GM23248 (cell line): ENCODE data around the gene ZYX. TPM values are rescaled to one million over a fixed set of nuclear protein-coding genes. Genes with fewer than 3 reads are reported as not detected.

Source experiments
- DNase-seq: peaks from one replicate; pipeline ENCODE4 v3.0.0-alpha.2; 2015
- H2AFZ ChIP-seq: fragments of 200-600 bp; sonication (generic); 2 replicates; pipeline ENCODE4 v1.6.1; 2016; ENCODE audit warnings: antibody characterized with exemption
- H3F3A ChIP-seq: fragments of 200-600 bp; sonication (generic); 2 replicates; pipeline ENCODE4 v1.6.1; 2016; ENCODE audit warnings: mild to moderate bottlenecking, antibody characterized with exemption, mixed run types; ENCODE audit not compliant: insufficient read depth
- H3K27ac ChIP-seq: fragments of 200-600 bp; sonication (generic); 2 replicates; pipeline ENCODE4 v1.5.1; 2016; ENCODE audit warnings: mild to moderate bottlenecking
- H3K27me3 ChIP-seq: fragments of 200-600 bp; sonication (generic); replicated peaks from 2 replicates; pipeline ENCODE4 v1.6.1; 2016; ENCODE audit warnings: mild to moderate bottlenecking; ENCODE audit not compliant: insufficient read depth
- H3K36me3 ChIP-seq: fragments of 200-600 bp; sonication (generic); 2 replicates; pipeline ENCODE4 v1.6.1; 2016; ENCODE audit warnings: low read depth, mild to moderate bottlenecking
- H3K4me1 ChIP-seq: fragments of 200-600 bp; sonication (generic); 2 replicates; pipeline ENCODE4 v1.6.1; 2016; ENCODE audit warnings: mild to moderate bottlenecking; ENCODE audit not compliant: insufficient read depth
- H3K4me2 ChIP-seq: fragments of 200-600 bp; sonication (generic); one replicate; pipeline ENCODE4 v1.6.1; 2016; ENCODE audit warnings: mild to moderate bottlenecking; ENCODE audit not compliant: unreplicated experiment
- H3K4me3 ChIP-seq: fragments of 200-600 bp; sonication (generic); 2 replicates; pipeline ENCODE4 v1.5.1; 2016; ENCODE audit warnings: mild to moderate bottlenecking
- H3K79me2 ChIP-seq: fragments of 200-600 bp; sonication (generic); 2 replicates; pipeline ENCODE4 v1.6.1; 2016; ENCODE audit warnings: mild to moderate bottlenecking; ENCODE audit not compliant: insufficient read depth
- H3K9ac ChIP-seq: fragments of 200-600 bp; sonication (generic); 2 replicates; pipeline ENCODE4 v1.6.1; 2016; ENCODE audit warnings: mild to moderate bottlenecking
- H3K9me2 ChIP-seq: fragments of 200-600 bp; sonication (generic); 2 replicates; pipeline ENCODE4 v1.6.1; 2016; ENCODE audit warnings: mixed run types, mild to moderate bottlenecking, moderate library complexity; ENCODE audit not compliant: insufficient read depth
- H3K9me3 ChIP-seq: fragments of 200-600 bp; sonication (generic); one replicate; pipeline ENCODE4 v1.6.1; 2017; ENCODE audit warnings: low read depth
- H4K20me1 ChIP-seq: fragments of 200-600 bp; sonication (generic); 2 replicates; pipeline ENCODE4 v1.6.0; 2016; ENCODE audit not compliant: insufficient read depth
- EZH2 ChIP-seq: fragments of 200-600 bp; sonication (generic); IDR thresholded peaks from 2 replicates; pipeline ENCODE4 v1.6.1; 2018; ENCODE audit warnings: antibody characterized with exemption, mild to moderate bottlenecking; ENCODE audit not compliant: insufficient read depth, poor library complexity, severe bottlenecking
- EZH2phosphoT487 ChIP-seq: fragments of 200-600 bp; sonication (generic); IDR thresholded peaks from 2 replicates; pipeline ENCODE4 v1.6.1; 2018; ENCODE audit warnings: antibody characterized with exemption, moderate library complexity, mild to moderate bottlenecking, low read depth; ENCODE audit not compliant: insufficient read depth
- WGBS, 2 experiments: methylation state at CpG; one replicate each; pipeline ENCODE4 v1.1.6; 2015 to 2017; ENCODE audit warnings: low lambda C conversion rate in 2 of 2, low coverage in 1 of 2; ENCODE audit errors: missing lambda C conversion rate in 2 of 2; 5-methylcytosine and 5-hydroxymethylcytosine counted together
- in situ Hi-C: fragments of 300-500 bp; cut with MboI; formaldehyde crosslinking; loops from 2 replicates; pipeline ENCODE4 v1.15.0; 2020
- polyA plus RNA-seq: library from polyadenylated mRNA; unstranded; fragments of >200 nt; fragmentation: Nextera tagmentation; extraction: Ambion mirVana; gene quantifications from 2 replicates; pipeline ENCODE4 v1.2.1, GENCODE V29; 2016
- total RNA-seq: library from RNA; depleted of rRNA; stranded (reverse); fragments of >200 nt; shearing (Covaris generic); gene quantifications from 2 replicates; pipeline ENCODE4 v1.2.3, GENCODE V29; 2014

Gene ZYX
- total and polyA plus RNA-seq, 2 experiments from 2014 or later, result 148 to 380 TPM

GRCh38 chr7:143372070-143372469 is 9.1 kb upstream of the ZYX start:
- 68 to 70% methylated on average over 4 of the region's 4 CpGs for WGBS, 2 experiments
- DNase-seq, result no peak
- H2AFZ ChIP-seq, result no peak overlapping the region

DNA sequence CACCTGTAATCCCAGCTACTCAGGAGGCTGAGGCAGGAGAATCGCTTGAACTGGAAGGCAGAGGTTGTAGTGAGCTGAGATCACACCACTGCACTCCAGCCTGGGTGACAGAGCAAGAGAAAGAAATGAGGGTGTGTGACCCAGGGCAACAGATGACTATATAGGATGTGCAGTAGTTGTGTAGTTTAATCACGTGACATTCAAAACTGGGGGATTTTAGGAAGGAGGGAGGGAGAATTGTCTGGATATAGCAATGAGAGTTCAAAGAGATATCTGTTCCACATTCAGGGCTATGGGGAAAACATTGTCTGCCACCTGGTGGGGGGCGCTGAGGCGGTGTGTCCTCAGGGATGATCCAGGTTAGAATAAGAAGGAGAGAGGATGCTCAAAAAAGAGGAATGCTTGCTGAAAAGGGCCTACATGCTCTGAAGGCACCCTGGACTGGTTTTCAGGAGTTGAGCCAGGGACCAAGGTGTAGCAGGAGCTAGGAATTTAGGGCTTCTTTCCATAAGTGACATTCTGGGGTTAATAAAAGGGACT is 7.8 kb upstream of the ZYX start:
- no peak overlapping the region for H3K4me3 ChIP-seq
- in situ Hi-C loops, result no loop called here
- TF ChIP-seq EZH2phosphoT487, result no peak
- TF ChIP-seq EZH2, result no peak
- 85 to 86% methylated on average over 4 of the region's 4 CpGs for WGBS, 2 experiments
- peaks cover 8% of the 10 kb centered on the region; the same call in 1 of the 2 replicates for H3K79me2 ChIP-seq
- H3K9me2 ChIP-seq, result no peaks in the 10 kb centered on the region
- no peak overlapping the region for H3K9ac ChIP-seq
- no peaks in the 10 kb centered on the region for H4K20me1 ChIP-seq
- no peak overlapping the region for H3K27ac ChIP-seq
- no peak overlapping the region for H3K4me2 ChIP-seq
- peaks cover 9% of the 10 kb centered on the region for H3F3A ChIP-seq
- no peaks in the 10 kb centered on the region for H3K36me3 ChIP-seq
- no peak for DNase-seq
- H2AFZ ChIP-seq, result no peak overlapping the region
- H3K4me1 ChIP-seq, result peaks cover 16% of the 10 kb centered on the region
- H3K27me3 ChIP-seq, result no peaks in the 10 kb centered on the region
- H3K9me3 ChIP-seq, result no peaks in the 10 kb centered on the region

More at GRCh38 chr7:143372070-143372469, 9.1 kb upstream of the ZYX start:
- Histone ChIP-seq H3K79me2 (no peaks in the 10 kb centered on the region), H3K9me2 (no peaks in the 10 kb centered on the region), H3K4me1 (peaks cover 16% of the 10 kb centered on the region), H3K27me3 (no peaks in the 10 kb centered on the region), H3K9me3 (no peaks in the 10 kb centered on the region), H3K4me2 (no peak overlapping the region), H3K4me3 (no peak overlapping the region), H4K20me1 (no peaks in the 10 kb centered on the region), H3F3A (peaks cover 9% of the 10 kb centered on the region), H3K36me3 (no peaks in the 10 kb centered on the region), H3K27ac (no peak overlapping the region), H3K9ac (no peak overlapping the region)
- in situ Hi-C loops, result no loop called here
- no peak for TF ChIP-seq EZH2
- no peak for TF ChIP-seq EZH2phosphoT487

DNA sequence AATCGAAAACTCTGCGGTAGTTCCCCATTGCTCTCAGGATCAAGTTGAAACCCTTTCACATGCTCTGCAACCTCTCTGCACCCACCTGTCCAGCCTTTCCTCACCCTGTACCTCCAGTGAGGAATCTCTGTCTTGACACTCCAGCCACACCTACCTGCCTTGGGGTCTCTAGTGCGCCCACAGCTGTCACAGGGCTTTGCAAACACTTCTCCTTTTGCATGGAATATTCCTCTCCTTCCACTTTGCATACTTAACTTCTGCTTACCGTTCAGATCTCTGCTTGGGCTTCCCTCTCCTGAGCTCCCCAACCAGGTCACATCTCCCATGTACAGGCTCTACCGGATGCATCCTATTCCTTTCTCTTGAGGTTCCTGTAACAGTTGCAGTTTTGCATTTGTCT is 6.6 kb upstream of the ZYX start:
- Histone ChIP-seq H3K27me3 (no peaks in the 10 kb centered on the region), H3K4me1 (peaks cover 25% of the 10 kb centered on the region), H3K79me2 (peaks cover 19% of the 10 kb centered on the region), H3K4me2 (no peak overlapping the region), H3K4me3 (no peak overlapping the region), H3K9me3 (no peaks in the 10 kb centered on the region), H4K20me1 (no peaks in the 10 kb centered on the region), H3F3A (peaks cover 17% of the 10 kb centered on the region), H3K27ac (no peak overlapping the region), H3K36me3 (no peaks in the 10 kb centered on the region), H3K9ac (no peak overlapping the region), H3K9me2 (no peaks in the 10 kb centered on the region), H2AFZ (no peak overlapping the region)
- 87 to 89% methylated on average over 5 of the region's 5 CpGs for WGBS, 2 experiments
- no peak for DNase-seq
- TF ChIP-seq EZH2phosphoT487, result no peak
- TF ChIP-seq EZH2, result no peak
- in situ Hi-C loops, result no loop called here

DNA sequence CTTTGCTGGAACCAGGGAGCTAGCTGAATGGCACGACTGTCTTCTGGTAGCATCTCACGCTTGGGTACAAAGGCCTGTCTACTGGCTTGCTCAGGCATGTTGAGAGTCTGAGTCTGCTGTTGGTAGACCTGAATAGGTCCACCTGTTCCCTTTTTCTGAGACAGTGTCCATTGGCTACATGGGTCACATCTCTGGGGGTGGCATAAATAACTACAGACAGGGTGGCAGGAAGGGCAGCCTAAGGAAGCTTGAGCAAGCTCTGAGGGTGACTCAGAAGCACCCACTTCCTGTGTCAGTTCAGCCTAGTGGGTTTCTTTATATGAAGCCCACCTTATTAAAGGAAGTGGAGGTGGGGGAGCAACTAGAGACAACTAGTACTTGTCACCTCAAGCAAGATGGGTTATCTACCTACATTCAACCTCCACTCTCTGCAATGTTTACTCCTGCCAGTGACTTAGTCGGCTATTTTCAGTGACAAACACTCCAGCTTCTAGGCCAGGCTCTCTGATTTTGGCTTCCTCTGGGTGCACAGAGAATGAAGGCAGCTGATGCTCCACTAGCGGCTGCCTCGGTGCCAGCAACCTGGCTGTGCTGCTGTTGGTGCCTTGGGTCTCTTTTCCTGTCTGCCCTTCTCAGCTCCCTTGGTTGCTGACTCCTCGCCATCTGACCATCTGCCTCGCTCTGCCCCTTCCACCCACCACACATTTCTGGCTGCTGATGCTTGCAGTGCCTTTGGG is 5.7 kb upstream of the ZYX start:
- Histone ChIP-seq H3K9me3 (no peaks in the 10 kb centered on the region), H3K9ac (no peak overlapping the region), H3K4me3 (no peak overlapping the region), H3K27ac (no peak overlapping the region), H2AFZ (no peak overlapping the region), H4K20me1 (no peaks in the 10 kb centered on the region), H3K27me3 (no peaks in the 10 kb centered on the region), H3F3A (peaks cover 21% of the 10 kb centered on the region), H3K4me1 (peaks cover 29% of the 10 kb centered on the region), H3K79me2 (peaks cover 24% of the 10 kb centered on the region), H3K4me2 (no peak overlapping the region), H3K9me2 (no peaks in the 10 kb centered on the region), H3K36me3 (no peaks in the 10 kb centered on the region)
- TF ChIP-seq EZH2, result no peak
- no peak for TF ChIP-seq EZH2phosphoT487
- DNase-seq, result peak; percentile 42
- in situ Hi-C loops, result no loop called here
- 75 to 82% methylated on average over 7 of the region's 7 CpGs for WGBS, 2 experiments
